GM13976 (cell line): ENCODE measurements around the gene ARMH4.

Source experiments
- DNase-seq: peaks from one replicate; pipeline ENCODE4 v3.0.0; 2012; ENCODE audit warnings: low spot score
- CTCF ChIP-seq: IDR thresholded peaks from 2 replicates; pipeline ENCODE4 v1.5.1; 2012; ENCODE audit warnings: borderline replicate concordance, mild to moderate bottlenecking; ENCODE audit not compliant: insufficient read depth; ENCODE audit errors: extremely low read depth, missing control alignments, control extremely low read depth
- in situ Hi-C: fragments of 300-500 bp; cut with MboI; formaldehyde crosslinking; loops from one replicate; pipeline ENCODE4 v1.12.0; 2022; ENCODE audit warnings: low sequenced_read_pairs, mixed read lengths, inconsistent platforms; ENCODE audit not compliant: unreplicated experiment

The ARMH4 gene

GRCh38 chr14:57974896-57975295 lies 177.1 kb downstream of the ARMH4 start:
- TF ChIP-seq CTCF = no peak
- in situ Hi-C loops = no loop called here
- DNase-seq = no peak

- in situ Hi-C loops = no loop called here
- TF ChIP-seq CTCF = no peak
- DNase-seq = no peak
Observed at GRCh38 chr14:57970594-57970993, 181.4 kb downstream of the ARMH4 start.

GRCh38 chr14:57970175-57970574 lies 181.8 kb downstream of the ARMH4 start:
- no peak for DNase-seq
- TF ChIP-seq CTCF = no peak
- in situ Hi-C loops = no loop called here

GRCh38 chr14:57963071-57963470 lies 188.9 kb downstream of the ARMH4 start:
- TF ChIP-seq CTCF = no peak
- in situ Hi-C loops = no loop called here
- no peak for DNase-seq

GRCh38 chr14:57962325-57963035 lies 189.5 kb downstream of the ARMH4 start:
- in situ Hi-C loops = no loop called here
- no peak for TF ChIP-seq CTCF
- no peak for DNase-seq

- in situ Hi-C loops = no loop called here
- DNase-seq = no peak
- no peak for TF ChIP-seq CTCF
Observed at GRCh38 chr14:57961786-57962060, 190.3 kb downstream of the ARMH4 start.
